ENCODE data around the gene FGFRL1.
"Not testable (repeated sequence)": the region's sequence is repeated elsewhere in the genome, so short reads cannot be mapped to it uniquely, and the experiment has no call there.

The FGFRL1 gene

DNA sequence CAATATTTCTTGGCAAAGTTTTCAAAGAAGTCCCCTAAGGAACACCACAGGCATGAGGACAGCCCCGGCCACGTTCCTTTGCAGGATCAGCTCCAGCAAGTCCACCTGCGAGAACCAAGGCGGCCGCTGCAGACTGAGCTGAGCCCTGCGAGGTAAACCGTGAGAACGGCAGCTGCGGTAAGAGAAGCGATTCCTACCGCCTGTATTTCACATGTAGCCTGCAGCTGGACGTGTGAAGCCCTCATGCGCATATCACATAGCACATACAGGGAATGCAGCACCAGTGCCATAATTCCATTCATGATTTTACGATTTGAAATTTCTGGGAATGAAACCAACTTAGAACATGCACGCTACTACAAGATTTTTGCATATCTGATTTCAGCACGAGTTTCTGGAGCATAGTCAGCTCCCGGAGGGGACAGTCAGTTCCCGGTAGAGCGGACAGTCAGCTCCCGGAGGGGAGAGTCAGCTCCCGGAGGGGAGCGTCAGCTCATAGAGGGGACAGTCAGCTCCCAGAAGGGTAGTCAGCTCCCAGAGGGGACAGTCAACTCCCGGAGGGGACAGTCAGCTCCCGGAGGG lies 41.7 kb downstream of the FGFRL1 start:
- TF ChIP-seq POLR2A (IDR thresholded peaks at IDR 0.05; ENCODE audit: low read length): no peak
- no peak for TF ChIP-seq GATA1 (IDR thresholded peaks at IDR 0.05; ENCODE audit: low read depth, low read length)
- no peak for DNase-seq

GRCh38 chr4:1053891-1054290 lies 42.5 kb downstream of the FGFRL1 start:
- not testable (repeated sequence) for DNase-seq

GRCh38 chr4:1054696-1055242 lies 43.3 kb downstream of the FGFRL1 start:
- DNase-seq: not testable (repeated sequence)

DNA sequence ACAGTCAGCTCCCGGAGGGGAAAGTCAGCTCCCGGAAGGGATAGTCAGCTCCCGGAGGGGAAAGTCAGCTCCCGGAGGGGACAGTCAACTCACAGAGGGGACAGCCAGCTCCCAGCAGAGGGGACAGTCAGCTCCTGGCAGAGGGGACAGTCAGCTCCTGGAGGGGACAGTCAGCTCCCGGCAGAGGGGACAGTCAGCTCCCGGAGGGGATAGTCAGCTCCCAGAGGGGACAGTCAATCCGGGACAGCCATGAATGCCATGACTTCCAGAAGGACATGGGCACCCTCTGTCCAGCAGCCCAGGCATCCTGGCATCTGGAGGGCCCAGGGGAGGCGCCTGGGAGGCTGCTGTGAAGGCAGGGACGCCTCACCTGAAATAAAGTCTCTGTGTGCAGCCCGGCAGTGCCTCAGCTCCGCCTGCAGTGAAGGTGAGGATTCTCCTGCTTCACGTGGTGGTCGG lies 43.8 kb downstream of the FGFRL1 start:
- DNase-seq: not testable (repeated sequence)

DNA sequence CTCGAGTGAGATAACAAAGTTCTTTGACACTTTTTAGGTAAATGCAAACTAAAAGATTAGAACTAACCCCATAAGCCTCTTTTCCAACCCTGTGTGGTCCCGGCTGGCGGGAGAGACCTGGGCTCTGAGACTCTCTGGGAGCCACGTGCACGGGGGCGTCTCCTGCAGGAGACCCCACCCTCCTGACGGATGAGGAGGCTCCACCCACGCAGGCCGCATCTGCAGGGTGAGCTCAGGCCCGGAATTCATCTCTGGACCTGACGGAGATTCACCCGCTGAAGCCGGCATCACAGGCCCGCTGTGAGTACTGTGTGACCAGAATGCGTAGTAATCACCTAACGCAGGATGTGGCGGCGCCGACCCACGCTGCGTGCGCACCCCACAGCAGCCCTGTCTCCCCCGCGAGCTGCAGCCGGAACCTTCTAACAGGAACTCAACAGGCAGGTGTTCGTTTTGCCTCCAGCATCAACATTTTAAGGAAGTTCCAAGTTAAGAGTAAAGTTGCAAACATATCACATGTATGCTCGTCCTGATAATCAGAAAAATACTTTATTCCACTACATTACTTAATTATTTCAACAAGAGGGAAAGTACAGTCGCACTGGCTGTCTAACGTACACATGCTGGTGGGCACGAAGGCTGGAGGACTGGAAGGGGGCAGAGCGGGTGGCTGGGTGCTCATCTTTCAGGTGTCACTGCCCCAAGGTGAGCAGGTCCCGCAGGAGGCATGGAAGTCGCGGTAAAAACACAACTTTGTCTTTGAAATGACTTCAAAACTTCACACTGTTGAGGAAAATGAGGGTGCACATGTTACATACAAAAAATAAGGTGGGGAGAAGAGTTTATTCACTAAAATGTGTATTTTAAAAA lies 44.5 kb downstream of the FGFRL1 start:
- peak in 1 of 2 experiments; percentile 10 for DNase-seq
- TF ChIP-seq GATA1 (IDR thresholded peaks at IDR 0.05; ENCODE audit: low read depth, low read length) (no peak), POLR2A (IDR thresholded peaks at IDR 0.05; ENCODE audit: low read length) (no peak)

GRCh38 chr4:1056671-1057402 lies 45.4 kb downstream of the FGFRL1 start:
- DNase-seq: no peak
- TF ChIP-seq GATA1 (IDR thresholded peaks at IDR 0.05; ENCODE audit: low read depth, low read length) (no peak), POLR2A (IDR thresholded peaks at IDR 0.05; ENCODE audit: low read length) (no peak)

- TF ChIP-seq POLR2A (IDR thresholded peaks at IDR 0.05; ENCODE audit: low read length) (no peak), GATA1 (IDR thresholded peaks at IDR 0.05; ENCODE audit: low read depth, low read length) (no peak)
- no peak for DNase-seq
Observed at GRCh38 chr4:1057403-1057745, 45.9 kb downstream of the FGFRL1 start.

GRCh38 chr4:1058198-1058996 lies 47.0 kb downstream of the FGFRL1 start:
- no peak for DNase-seq
- TF ChIP-seq GATA1 (IDR thresholded peaks at IDR 0.05; ENCODE audit: low read depth, low read length) (no peak), POLR2A (IDR thresholded peaks at IDR 0.05; ENCODE audit: low read length) (no peak)

DNA sequence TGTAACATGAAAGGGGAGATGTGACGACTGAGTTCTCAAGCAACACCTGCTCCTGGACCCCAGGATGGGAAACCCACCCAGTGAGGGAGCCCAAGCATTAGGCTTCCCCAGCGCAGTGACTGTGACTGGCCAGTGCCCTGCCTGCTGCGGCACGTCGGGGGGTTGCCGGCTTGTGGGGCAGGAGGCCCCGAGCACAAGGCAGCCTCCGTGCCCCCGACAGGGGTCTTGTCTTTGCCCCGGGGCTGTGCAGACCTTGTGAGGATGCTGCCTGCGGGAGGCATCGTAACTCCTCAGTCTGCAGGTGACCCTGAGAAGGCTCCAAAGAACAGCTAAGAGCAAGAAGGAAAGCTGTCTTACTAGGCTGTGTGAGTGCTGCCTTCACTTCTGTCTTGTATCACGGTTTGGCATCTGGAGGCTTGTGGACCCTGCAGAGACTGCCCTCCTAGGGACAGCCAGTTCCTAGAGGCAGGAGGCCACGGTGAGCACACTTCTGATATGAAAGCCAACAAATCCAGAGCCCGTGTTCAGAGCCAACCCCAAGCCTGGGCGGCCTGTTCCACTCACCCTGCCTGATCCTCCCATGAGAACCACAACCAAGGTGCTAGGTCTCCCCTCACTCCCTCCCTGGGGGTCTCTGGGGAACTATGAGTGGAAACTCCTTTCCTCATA lies 47.7 kb downstream of the FGFRL1 start:
- TF ChIP-seq POLR2A (IDR thresholded peaks at IDR 0.05; ENCODE audit: low read length): no peak
- no peak for TF ChIP-seq GATA1 (IDR thresholded peaks at IDR 0.05; ENCODE audit: low read depth, low read length)
- no peak for DNase-seq

DNA sequence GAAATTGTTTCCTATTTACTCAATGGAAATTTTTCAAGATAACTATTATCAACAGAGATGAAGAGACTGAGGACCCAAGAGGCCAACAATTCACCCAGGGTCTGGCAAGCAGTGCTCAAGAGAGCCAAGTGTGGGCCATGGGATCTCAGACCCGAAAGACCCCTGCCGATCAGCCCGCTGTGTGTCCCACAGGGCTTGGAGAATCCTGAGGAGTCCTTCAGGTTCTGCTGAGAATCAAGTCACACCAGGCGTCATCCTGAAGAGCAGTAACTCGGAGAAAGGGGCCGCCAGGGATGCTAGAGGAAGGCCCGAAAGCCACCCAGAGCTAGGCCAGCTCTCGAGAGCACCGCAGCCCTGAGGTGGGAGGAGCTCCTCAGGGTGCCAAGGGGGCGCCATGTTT lies 48.7 kb downstream of the FGFRL1 start:
- TF ChIP-seq GATA1 (IDR thresholded peaks at IDR 0.05; ENCODE audit: low read depth, low read length) (no peak), POLR2A (IDR thresholded peaks at IDR 0.05; ENCODE audit: low read length) (no peak)
- no peak for DNase-seq

DNA sequence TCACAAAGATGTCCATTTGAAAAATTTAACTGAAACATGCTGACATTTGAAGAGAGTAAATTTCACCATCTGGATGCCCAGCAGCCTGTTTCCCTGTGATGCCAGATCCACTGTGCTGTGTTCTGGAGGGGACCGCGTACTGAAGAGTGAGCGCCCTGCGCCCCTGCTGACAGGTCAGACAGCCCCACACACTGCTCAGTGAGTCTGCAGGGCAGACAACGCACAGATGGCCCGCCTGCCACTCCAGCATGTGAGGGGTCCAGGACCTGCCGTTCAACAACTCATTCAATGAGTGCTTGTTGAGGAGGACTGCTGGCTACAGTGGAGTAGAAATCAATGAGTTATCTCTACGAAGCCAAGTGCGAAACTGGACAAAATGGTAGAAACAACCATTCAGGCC lies 49.2 kb downstream of the FGFRL1 start:
- TF ChIP-seq POLR2A (IDR thresholded peaks at IDR 0.05; ENCODE audit: low read length) (no peak), GATA1 (IDR thresholded peaks at IDR 0.05; ENCODE audit: low read depth, low read length) (no peak)
- DNase-seq: no peak

GRCh38 chr4:1061056-1061700 lies 49.8 kb downstream of the FGFRL1 start:
- TF ChIP-seq POLR2A (IDR thresholded peaks at IDR 0.05; ENCODE audit: low read length) (no peak), GATA1 (IDR thresholded peaks at IDR 0.05; ENCODE audit: low read depth, low read length) (no peak)
- DNase-seq: no peak

DNA sequence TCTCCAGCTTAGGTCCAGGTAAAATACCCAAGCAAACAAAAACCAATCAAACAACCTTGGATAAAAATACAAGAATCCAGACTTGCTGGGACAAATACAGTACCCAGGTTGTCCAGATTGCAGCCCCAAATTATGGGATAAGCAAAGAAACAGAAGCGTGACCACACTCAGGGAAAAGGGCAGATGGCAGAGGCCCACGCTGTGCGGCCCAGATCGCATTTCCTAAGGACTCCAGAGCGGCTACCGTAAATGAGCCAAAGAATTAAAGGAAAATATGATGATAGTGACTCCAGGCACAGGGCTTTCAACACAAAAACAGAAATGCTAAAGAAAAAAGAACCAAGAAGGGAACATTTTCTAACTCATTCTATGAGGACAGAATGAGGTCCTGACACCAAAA lies 50.3 kb downstream of the FGFRL1 start:
- no peak for TF ChIP-seq GATA1 (IDR thresholded peaks at IDR 0.05; ENCODE audit: low read depth, low read length)
- TF ChIP-seq POLR2A (IDR thresholded peaks at IDR 0.05; ENCODE audit: low read length): no peak
- no peak for DNase-seq
